ENCODE results near the gene ATP6AP1. TPM values are rescaled to one million over a fixed set of nuclear protein-coding genes. Genes with fewer than 3 reads are reported as not detected.
A peak's percentile ranks its signal among the peaks of the same experiment; 100 is the strongest.

Gene ATP6AP1
- total and polyA plus RNA-seq, 2 donors from 2014 or later = 121 to 205 TPM

DNA sequence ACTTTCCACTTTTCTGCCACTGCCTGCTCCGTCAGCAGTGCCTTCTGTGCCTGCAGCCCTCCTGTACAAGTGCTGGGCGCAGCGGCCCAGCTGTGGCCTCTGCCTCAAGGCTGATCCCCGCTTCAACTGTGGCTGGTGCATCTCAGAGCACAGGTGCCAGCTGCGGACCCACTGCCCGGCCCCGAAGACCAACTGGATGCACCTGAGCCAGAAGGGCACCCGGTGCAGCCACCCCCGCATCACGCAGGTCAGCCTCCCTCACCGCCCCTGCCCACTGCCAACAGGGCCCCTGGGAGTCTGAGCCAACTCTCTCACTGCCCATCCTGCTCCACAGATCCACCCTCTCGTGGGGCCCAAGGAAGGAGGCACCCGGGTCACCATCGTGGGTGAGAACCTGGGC lies 37.1 kb downstream of the ATP6AP1 start:
- H3K4me3 ChIP-seq (ENCODE audit: low read length in 3 of 3) = no peak overlapping the region
- H3K9me3 ChIP-seq (ENCODE audit: control insufficient read depth in 2 of 3, insufficient read depth in 1 of 3, low read length in 3 of 3) = no peaks in the 10 kb centered on the region
- TF ChIP-seq, protein P1, sequence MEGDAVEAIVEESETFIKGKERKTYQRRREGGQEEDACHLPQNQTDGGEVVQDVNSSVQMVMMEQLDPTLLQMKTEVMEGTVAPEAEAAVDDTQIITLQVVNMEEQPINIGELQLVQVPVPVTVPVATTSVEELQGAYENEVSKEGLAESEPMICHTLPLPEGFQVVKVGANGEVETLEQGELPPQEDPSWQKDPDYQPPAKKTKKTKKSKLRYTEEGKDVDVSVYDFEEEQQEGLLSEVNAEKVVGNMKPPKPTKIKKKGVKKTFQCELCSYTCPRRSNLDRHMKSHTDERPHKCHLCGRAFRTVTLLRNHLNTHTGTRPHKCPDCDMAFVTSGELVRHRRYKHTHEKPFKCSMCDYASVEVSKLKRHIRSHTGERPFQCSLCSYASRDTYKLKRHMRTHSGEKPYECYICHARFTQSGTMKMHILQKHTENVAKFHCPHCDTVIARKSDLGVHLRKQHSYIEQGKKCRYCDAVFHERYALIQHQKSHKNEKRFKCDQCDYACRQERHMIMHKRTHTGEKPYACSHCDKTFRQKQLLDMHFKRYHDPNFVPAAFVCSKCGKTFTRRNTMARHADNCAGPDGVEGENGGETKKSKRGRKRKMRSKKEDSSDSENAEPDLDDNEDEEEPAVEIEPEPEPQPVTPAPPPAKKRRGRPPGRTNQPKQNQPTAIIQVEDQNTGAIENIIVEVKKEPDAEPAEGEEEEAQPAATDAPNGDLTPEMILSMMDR (IDR thresholded peaks at IDR 0.05; ENCODE audit: borderline replicate concordance, extremely low read depth, insufficient read depth) = no peak
- H3K36me3 ChIP-seq (ENCODE audit: control insufficient read depth in 2 of 3, insufficient read depth in 3 of 3, low read length in 3 of 3) = no peaks in the 10 kb centered on the region
- FAIRE-seq (no peak), DNase-seq (no peak)
- intact Hi-C loops (cut with DNase I) = no loop called here
- H3K4me1 ChIP-seq (ENCODE audit: control insufficient read depth in 2 of 3, insufficient read depth in 2 of 3, low read depth in 1 of 3, low read length in 3 of 3) = no peaks in the 10 kb centered on the region
- no peak overlapping the region for H3K27ac ChIP-seq (ENCODE audit: low read depth in 2 of 2, low read length in 2 of 2)
- no peaks in the 10 kb centered on the region for H3K27me3 ChIP-seq (ENCODE audit: control insufficient read depth, insufficient read depth, low read length)
- H3K9ac ChIP-seq (ENCODE audit: low read length in 3 of 3) = no peak overlapping the region

DNA sequence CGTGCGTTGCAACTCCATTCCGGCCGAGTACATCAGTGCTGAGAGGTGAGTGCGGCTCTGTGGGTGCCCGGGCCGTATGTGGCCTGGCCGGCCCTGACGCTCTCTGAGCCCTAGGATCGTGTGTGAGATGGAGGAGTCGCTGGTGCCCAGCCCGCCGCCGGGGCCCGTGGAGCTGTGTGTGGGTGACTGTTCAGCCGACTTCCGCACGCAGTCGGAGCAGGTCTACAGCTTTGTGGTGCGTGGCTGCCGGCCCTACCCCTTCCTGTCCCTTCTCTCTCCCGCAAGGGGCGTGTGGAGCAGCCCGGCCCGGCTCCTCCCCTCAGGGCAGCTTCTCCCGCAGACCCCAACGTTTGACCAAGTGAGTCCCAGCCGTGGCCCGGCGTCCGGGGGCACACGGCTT lies 37.6 kb downstream of the ATP6AP1 start:
- intact Hi-C loops (cut with DNase I) = no loop called here
- DNase-seq (peak in 1 of 5 donors; percentile 57), FAIRE-seq (no peak)
- Histone ChIP-seq H3K27ac (ENCODE audit: low read depth in 2 of 2, low read length in 2 of 2) (no peak overlapping the region), H3K9me3 (ENCODE audit: control insufficient read depth in 2 of 3, insufficient read depth in 1 of 3, low read length in 3 of 3) (no peaks in the 10 kb centered on the region), H3K36me3 (ENCODE audit: control insufficient read depth in 2 of 3, insufficient read depth in 3 of 3, low read length in 3 of 3) (no peaks in the 10 kb centered on the region), H3K9ac (ENCODE audit: low read length in 3 of 3) (no peak overlapping the region), H3K4me3 (ENCODE audit: low read length in 3 of 3) (no peak overlapping the region), H3K4me1 (ENCODE audit: control insufficient read depth in 2 of 3, insufficient read depth in 2 of 3, low read depth in 1 of 3, low read length in 3 of 3) (no peaks in the 10 kb centered on the region), H3K27me3 (ENCODE audit: control insufficient read depth, insufficient read depth, low read length) (no peaks in the 10 kb centered on the region)
- TF ChIP-seq, protein P1 (IDR thresholded peaks at IDR 0.05; ENCODE audit: borderline replicate concordance, extremely low read depth, insufficient read depth) = no peak

DNA sequence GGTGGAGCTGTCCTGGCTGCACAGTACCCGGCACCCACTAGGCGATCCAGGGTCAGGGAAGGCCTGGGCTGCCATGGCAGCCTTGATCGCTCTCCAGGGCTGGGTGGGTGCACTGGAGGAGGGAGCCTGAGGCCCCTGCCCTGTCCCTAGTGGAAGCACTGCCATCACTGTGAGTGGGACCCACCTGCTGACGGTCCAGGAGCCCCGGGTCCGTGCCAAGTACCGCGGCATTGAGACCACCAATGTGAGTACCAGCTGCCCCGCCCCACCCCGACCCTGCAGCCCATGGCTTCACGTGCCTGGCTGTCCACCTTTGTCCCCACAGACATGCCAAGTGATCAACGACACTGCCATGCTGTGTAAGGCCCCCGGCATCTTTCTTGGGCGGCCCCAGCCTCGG lies 38.4 kb downstream of the ATP6AP1 start:
- Histone ChIP-seq H3K4me1 (ENCODE audit: control insufficient read depth in 2 of 3, insufficient read depth in 2 of 3, low read depth in 1 of 3, low read length in 3 of 3) (no peaks in the 10 kb centered on the region), H3K27me3 (ENCODE audit: control insufficient read depth, insufficient read depth, low read length) (no peaks in the 10 kb centered on the region), H3K9me3 (ENCODE audit: control insufficient read depth in 2 of 3, insufficient read depth in 1 of 3, low read length in 3 of 3) (no peaks in the 10 kb centered on the region), H3K9ac (ENCODE audit: low read length in 3 of 3) (no peak overlapping the region), H3K4me3 (ENCODE audit: low read length in 3 of 3) (no peak overlapping the region), H3K27ac (ENCODE audit: low read depth in 2 of 2, low read length in 2 of 2) (no peak overlapping the region), H3K36me3 (ENCODE audit: control insufficient read depth in 2 of 3, insufficient read depth in 3 of 3, low read length in 3 of 3) (no peaks in the 10 kb centered on the region)
- intact Hi-C loops (cut with DNase I) = no loop called here
- FAIRE-seq = no peak
- TF ChIP-seq, protein P1 (IDR thresholded peaks at IDR 0.05; ENCODE audit: borderline replicate concordance, extremely low read depth, insufficient read depth) = no peak
- DNase-seq = peak in 1 of 5 donors; percentile 61

DNA sequence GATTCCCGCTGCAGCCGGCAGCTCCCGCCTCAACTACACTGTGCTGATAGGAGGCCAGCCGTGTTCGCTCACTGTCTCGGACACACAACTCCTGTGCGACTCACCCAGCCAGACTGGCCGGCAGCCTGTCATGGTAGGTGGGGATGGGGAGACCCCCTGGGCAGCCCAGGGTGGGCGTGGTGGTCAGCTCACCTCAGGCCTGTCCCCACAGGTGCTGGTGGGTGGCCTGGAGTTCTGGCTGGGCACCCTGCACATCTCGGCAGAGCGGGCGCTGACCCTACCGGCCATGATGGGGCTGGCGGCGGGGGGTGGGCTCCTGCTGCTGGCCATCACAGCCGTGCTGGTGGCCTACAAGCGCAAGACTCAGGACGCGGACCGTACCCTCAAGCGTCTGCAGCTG lies 39.1 kb downstream of the ATP6AP1 start:
- no peak overlapping the region for H3K4me3 ChIP-seq (ENCODE audit: low read length in 3 of 3)
- H3K9ac ChIP-seq (ENCODE audit: low read length in 3 of 3) = no peak overlapping the region
- no peaks in the 10 kb centered on the region for H3K9me3 ChIP-seq (ENCODE audit: control insufficient read depth in 2 of 3, insufficient read depth in 1 of 3, low read length in 3 of 3)
- TF ChIP-seq, protein P1 (IDR thresholded peaks at IDR 0.05; ENCODE audit: borderline replicate concordance, extremely low read depth, insufficient read depth) = no peak
- no peaks in the 10 kb centered on the region for H3K36me3 ChIP-seq (ENCODE audit: control insufficient read depth in 2 of 3, insufficient read depth in 3 of 3, low read length in 3 of 3)
- H3K27me3 ChIP-seq (ENCODE audit: control insufficient read depth, insufficient read depth, low read length) = no peaks in the 10 kb centered on the region
- intact Hi-C loops (cut with DNase I) = no loop called here
- FAIRE-seq (no peak), DNase-seq (no peak)
- H3K4me1 ChIP-seq (ENCODE audit: control insufficient read depth in 2 of 3, insufficient read depth in 2 of 3, low read depth in 1 of 3, low read length in 3 of 3) = no peaks in the 10 kb centered on the region
- no peak overlapping the region for H3K27ac ChIP-seq (ENCODE audit: low read depth in 2 of 2, low read length in 2 of 2)
